ENCODE measurements around the gene GALNTL6.
"Not testable (repeated sequence)": the region's sequence is repeated elsewhere in the genome, so short reads cannot be mapped to it uniquely, and the experiment has no call there.

GALNTL6 gene

GRCh38 chr4:172970189-172970588 lies 1157.0 kb downstream of the GALNTL6 start:
- DNase-seq = not testable (repeated sequence)

GRCh38 chr4:172974586-172974985 lies 1161.4 kb downstream of the GALNTL6 start:
- no peak for DNase-seq

- DNase-seq = no peak
Observed at GRCh38 chr4:172975651-172976229, 1162.5 kb downstream of the GALNTL6 start.

- not testable (repeated sequence) for DNase-seq
Observed at GRCh38 chr4:172977491-172978041, 1164.4 kb downstream of the GALNTL6 start.

GRCh38 chr4:172978848-172979247 lies 1165.6 kb downstream of the GALNTL6 start:
- DNase-seq = no peak

- DNase-seq = no peak
Observed at GRCh38 chr4:172979332-172979731, 1166.1 kb downstream of the GALNTL6 start.

- no peak for DNase-seq
Observed at GRCh38 chr4:172980219-172980618, 1167.0 kb downstream of the GALNTL6 start.

GRCh38 chr4:172982151-172982590 lies 1169.0 kb downstream of the GALNTL6 start:
- DNase-seq = no peak

- DNase-seq = no peak
Observed at GRCh38 chr4:172983014-172983413, 1169.8 kb downstream of the GALNTL6 start.

- DNase-seq = no peak
Observed at GRCh38 chr4:172983631-172984030, 1170.4 kb downstream of the GALNTL6 start.

- no peak for DNase-seq
Observed at GRCh38 chr4:172985552-172985951, 1172.3 kb downstream of the GALNTL6 start.

- no peak for DNase-seq
Observed at GRCh38 chr4:172986114-172986513, 1172.9 kb downstream of the GALNTL6 start.

- no peak for DNase-seq
Observed at GRCh38 chr4:172989984-172990820, 1177.0 kb downstream of the GALNTL6 start.

- no peak for DNase-seq
Observed at GRCh38 chr4:172992648-172993378, 1179.6 kb downstream of the GALNTL6 start.

- no peak for DNase-seq
Observed at GRCh38 chr4:172995161-172995560, 1182.0 kb downstream of the GALNTL6 start.

GRCh38 chr4:172995704-172996103 lies 1182.5 kb downstream of the GALNTL6 start:
- no peak for DNase-seq

GRCh38 chr4:172996571-172997216 lies 1183.5 kb downstream of the GALNTL6 start:
- no peak for DNase-seq

GRCh38 chr4:172997217-172997609 lies 1184.0 kb downstream of the GALNTL6 start:
- DNase-seq = no peak

GRCh38 chr4:172997856-172998255 lies 1184.7 kb downstream of the GALNTL6 start:
- no peak for DNase-seq

- DNase-seq = no peak
Observed at GRCh38 chr4:172998527-172999469, 1185.6 kb downstream of the GALNTL6 start.

- no peak for DNase-seq
Observed at GRCh38 chr4:173001571-173001970, 1188.4 kb downstream of the GALNTL6 start.
